ENCODE results near the gene S100A13.

S100A13 gene

DNA sequence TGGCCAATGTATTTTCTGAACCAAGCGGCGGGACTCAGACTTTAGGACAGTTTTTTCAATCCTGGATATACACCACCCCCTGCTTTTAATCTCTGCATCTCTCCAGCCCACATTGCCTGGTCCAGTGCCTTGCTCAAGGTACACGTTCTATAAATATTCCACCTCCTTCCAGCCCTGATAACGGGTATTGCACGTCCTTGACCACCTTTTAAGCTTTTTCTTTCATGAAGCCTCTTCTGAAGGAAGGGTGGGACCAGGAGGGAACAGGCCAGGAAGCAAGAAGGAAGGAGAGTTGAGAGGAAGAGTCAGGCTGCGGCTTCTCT, 17.8 kb downstream of the S100A13 start:
- DNase-seq (ENCODE audit: low spot score), result no peak
- in situ Hi-C loops (cut with MboI; ENCODE audit: low sequenced_read_pairs, unreplicated experiment), result no loop called here

DNA sequence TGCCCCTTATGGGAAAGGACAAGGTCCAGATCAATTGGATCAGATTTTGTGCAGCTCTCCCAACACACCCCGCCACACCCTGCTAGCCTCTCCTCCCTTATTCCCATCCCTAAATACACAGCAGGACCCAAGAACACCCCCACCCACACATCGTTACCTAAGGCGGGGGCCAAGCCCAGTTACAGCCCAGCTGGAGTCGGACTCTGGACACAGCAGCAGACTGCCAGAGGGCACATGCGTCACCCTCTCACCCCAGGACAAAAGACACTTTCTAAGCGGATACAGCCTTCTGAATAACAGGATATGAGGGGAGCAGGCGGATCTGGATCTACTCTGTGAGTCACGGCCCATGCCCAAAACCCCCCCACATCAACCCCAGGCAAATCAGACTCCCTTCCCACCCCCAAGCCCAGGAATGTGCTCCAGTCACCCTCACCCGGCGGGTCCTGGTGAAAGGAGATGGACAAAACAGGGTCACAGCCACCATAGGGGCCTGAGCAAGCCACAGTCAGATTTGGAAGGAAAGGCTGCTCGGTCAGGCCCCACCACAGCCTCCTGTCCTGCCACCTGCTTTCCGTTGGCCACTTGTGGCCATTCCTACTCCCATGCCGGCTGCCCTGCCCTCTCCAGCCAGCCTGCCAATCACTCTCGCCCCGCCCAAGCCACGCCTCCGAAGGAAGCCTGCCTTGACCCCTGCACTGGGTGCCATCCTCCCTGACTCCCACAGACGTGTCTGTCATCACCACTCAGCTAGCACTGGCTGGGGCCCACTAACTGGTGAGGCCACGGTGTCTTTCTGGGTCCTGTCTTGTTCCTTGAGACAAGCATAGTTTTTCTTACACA, 18.3 kb downstream of the S100A13 start:
- no peak for DNase-seq (ENCODE audit: low spot score)

More for the DNA sequence above, 17.8 kb downstream of the S100A13 start:
- TF ChIP-seq, protein P1, sequence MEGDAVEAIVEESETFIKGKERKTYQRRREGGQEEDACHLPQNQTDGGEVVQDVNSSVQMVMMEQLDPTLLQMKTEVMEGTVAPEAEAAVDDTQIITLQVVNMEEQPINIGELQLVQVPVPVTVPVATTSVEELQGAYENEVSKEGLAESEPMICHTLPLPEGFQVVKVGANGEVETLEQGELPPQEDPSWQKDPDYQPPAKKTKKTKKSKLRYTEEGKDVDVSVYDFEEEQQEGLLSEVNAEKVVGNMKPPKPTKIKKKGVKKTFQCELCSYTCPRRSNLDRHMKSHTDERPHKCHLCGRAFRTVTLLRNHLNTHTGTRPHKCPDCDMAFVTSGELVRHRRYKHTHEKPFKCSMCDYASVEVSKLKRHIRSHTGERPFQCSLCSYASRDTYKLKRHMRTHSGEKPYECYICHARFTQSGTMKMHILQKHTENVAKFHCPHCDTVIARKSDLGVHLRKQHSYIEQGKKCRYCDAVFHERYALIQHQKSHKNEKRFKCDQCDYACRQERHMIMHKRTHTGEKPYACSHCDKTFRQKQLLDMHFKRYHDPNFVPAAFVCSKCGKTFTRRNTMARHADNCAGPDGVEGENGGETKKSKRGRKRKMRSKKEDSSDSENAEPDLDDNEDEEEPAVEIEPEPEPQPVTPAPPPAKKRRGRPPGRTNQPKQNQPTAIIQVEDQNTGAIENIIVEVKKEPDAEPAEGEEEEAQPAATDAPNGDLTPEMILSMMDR (IDR thresholded peaks at IDR 0.05; ENCODE audit: borderline replicate concordance, control extremely low read depth, extremely low read depth, insufficient read depth, missing control alignments), result no peak

DNA sequence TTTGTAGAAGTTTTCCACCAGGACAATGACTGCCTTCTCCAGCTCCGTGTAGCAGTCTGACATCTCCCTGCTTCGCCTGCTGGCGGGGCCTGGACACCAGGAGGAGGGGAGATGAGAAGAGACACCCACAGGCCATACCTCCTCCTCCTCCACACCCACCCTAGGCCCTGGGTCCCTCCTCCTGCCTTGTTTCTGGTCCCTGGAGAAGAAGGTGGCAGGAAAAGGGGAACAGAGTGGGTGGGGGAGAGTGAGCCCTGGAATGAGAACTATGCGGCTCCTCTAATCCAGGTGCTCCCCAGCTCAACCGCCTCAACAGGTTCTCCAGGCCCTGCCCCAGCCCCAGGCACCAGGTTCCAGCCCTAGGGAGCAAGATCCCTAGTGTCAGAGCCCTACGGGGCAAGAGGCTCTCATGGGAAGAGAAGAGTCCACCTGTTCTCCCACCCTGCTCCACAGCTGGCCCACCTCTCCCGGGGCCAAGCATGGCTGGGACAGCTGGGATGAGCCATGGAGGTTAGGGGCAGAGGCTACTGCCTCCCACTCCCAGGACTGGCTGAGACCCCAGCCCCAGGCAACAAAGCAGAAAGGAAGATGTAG, 19.1 kb downstream of the S100A13 start:
- TF ChIP-seq, protein P1 (IDR thresholded peaks at IDR 0.05; ENCODE audit: borderline replicate concordance, control extremely low read depth, extremely low read depth, insufficient read depth, missing control alignments), result no peak
- in situ Hi-C loops (cut with MboI; ENCODE audit: low sequenced_read_pairs, unreplicated experiment), result no loop called here
- no peak for DNase-seq (ENCODE audit: low spot score)

More for the DNA sequence above, 18.3 kb downstream of the S100A13 start:
- in situ Hi-C loops (cut with MboI; ENCODE audit: low sequenced_read_pairs, unreplicated experiment), result no loop called here
- TF ChIP-seq, protein P1 (IDR thresholded peaks at IDR 0.05; ENCODE audit: borderline replicate concordance, control extremely low read depth, extremely low read depth, insufficient read depth, missing control alignments), result no peak

DNA sequence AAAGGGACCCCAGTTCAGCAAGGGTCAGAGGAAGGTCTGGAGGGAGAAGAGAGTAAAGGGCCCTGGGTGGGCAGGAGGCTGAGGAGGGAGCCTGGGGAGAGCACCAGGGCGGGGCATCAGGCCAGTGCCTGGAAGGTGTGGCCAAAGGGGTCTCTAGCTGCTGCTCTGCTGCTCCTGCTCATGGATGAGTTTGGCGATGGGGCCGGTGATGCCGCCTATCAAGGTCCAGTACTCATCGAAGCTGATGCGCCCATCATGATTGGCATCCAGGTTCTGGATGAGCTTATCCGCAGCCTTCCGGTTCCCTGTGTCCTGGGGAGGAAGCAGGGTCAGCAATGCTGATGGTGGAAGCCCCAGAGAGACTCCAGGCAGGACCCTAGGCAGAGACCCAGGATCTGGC, 19.9 kb downstream of the S100A13 start:
- in situ Hi-C loops (cut with MboI; ENCODE audit: low sequenced_read_pairs, unreplicated experiment), result no loop called here
- DNase-seq (ENCODE audit: low spot score), result no peak
- TF ChIP-seq, protein P1 (IDR thresholded peaks at IDR 0.05; ENCODE audit: borderline replicate concordance, control extremely low read depth, extremely low read depth, insufficient read depth, missing control alignments), result no peak

DNA sequence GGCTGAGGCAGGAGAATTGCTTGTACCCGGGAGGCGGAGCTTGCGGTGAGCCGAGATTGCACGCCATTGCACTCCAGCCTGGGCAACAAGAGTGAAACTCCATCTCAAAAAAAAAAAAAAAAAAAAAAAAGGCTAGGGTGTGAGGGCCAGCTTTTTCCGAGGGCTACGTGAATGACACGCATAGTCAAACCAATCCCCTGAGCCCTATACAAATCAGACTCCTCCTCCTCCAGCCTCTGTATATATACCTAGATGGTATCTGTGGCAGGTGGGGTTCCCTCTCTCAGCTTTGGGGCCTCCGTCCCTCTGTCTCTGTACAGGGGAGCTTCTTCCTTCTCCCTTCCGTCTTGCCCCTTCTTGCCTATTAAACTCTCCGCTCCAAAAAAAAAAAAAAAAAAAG, 21.1 kb downstream of the S100A13 start:
- DNase-seq (ENCODE audit: low spot score), result no peak
- TF ChIP-seq, protein P1 (IDR thresholded peaks at IDR 0.05; ENCODE audit: borderline replicate concordance, control extremely low read depth, extremely low read depth, insufficient read depth, missing control alignments), result no peak
- in situ Hi-C loops (cut with MboI; ENCODE audit: low sequenced_read_pairs, unreplicated experiment), result no loop called here

DNA sequence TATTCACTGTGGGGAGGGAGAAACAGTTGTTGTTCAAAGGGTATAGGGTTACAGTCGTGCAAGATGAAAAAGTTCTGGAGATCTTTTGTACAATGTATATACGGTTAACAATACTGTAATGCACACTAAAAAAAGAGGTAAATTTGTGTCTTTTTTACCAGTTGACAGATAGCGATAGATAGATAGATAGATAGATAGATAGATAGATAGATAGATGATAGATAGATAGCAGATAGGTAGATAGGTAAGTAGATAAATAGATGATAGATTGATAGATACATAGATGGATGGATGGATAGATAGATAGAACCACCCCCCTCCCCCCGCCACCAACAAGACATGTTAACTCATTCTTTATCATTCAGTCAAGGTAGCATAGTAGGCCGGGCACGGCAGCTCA, 24.6 kb downstream of the S100A13 start:
- in situ Hi-C loops (cut with MboI; ENCODE audit: low sequenced_read_pairs, unreplicated experiment), result no loop called here
- no peak for DNase-seq (ENCODE audit: low spot score)
- TF ChIP-seq, protein P1 (IDR thresholded peaks at IDR 0.05; ENCODE audit: borderline replicate concordance, control extremely low read depth, extremely low read depth, insufficient read depth, missing control alignments), result no peak
